Activated CD8-positive, alpha-beta T cell treated with anti-CD3 and anti-CD28 coated beads for 36 hours (primary cell): ENCODE data around the gene POLD3. TPM values are rescaled to one million over a fixed set of nuclear protein-coding genes. Genes with fewer than 3 reads are reported as not detected.

Experiments
- ATAC-seq: fragments of 200-7000 bp; cut with Tn5 transposase; one replicate; pipeline ENCODE4 v1.10.0; 2021; ENCODE audit warnings: mild to moderate bottlenecking, moderate library complexity
- CTCF ChIA-PET: fragments of 350-600 bp; sonication (Branson Sonifier 250); formaldehyde crosslinking; loops from one replicate; lab custom pipeline; 2021; ENCODE audit warnings: antibody characterized with exemption; lab: Charles Lee
- POLR2A ChIA-PET: fragments of 350-600 bp; sonication (Branson Sonifier 250); formaldehyde crosslinking; loops from one replicate; lab custom pipeline; 2021; ENCODE audit warnings: antibody characterized with exemption; lab: Charles Lee
- DNase-seq: peaks from one replicate; pipeline ENCODE4 v3.0.0-alpha.2; 2020
- H3K27ac Mint-ChIP-seq: one replicate; pipeline ENCODE4 v1.8.0; 2021; ENCODE audit warnings: mild to moderate bottlenecking, mixed read lengths
- H3K27me3 Mint-ChIP-seq: one replicate; pipeline ENCODE4 v1.8.0; 2021; ENCODE audit warnings: mixed read lengths
- H3K36me3 Mint-ChIP-seq: one replicate; pipeline ENCODE4 v1.8.0; 2021; ENCODE audit warnings: low read depth, mixed read lengths
- H3K4me1 Mint-ChIP-seq: one replicate; pipeline ENCODE4 v1.8.0; 2021; ENCODE audit warnings: low read depth, mixed read lengths
- H3K4me3 Mint-ChIP-seq: one replicate; pipeline ENCODE4 v1.8.0; 2021; ENCODE audit warnings: mild to moderate bottlenecking, moderate library complexity, mixed read lengths
- H3K9me3 Mint-ChIP-seq: one replicate; pipeline ENCODE4 v1.8.0; 2021; ENCODE audit warnings: mixed read lengths
- CTCF ChIP-seq: fragments of 200-600 bp; IDR thresholded peaks from one replicate; pipeline ENCODE4 v1.8.0; 2022; ENCODE audit warnings: antibody characterized with exemption, mild to moderate bottlenecking
- intact Hi-C: fragments of 100-400 bp; cut with micrococcal nuclease; formaldehyde crosslinking; loops from one replicate; pipeline ENCODE4 v1.10.0; 2022
- total RNA-seq, 2 experiments: library from RNA; stranded (reverse); gene quantifications; one replicate each; pipeline ENCODE4 v1.2.3, GENCODE V29; 2021

The POLD3 gene
- total RNA-seq, 2 experiments from 2014 or later = 56.0 to 67.2 TPM

- H3K27me3 Mint-ChIP-seq = no peaks in the 10 kb centered on the region
- no peak for DNase-seq
- intact Hi-C loops = no loop called here
- no peak overlapping the region for H3K4me3 Mint-ChIP-seq
- ChIA-PET POLR2A (no interaction called here), CTCF (interaction anchor here (1.2 kb wide), 1 partner anchor 60 kb away, joined by 3 read pairs; no protein-coding TSS in a partner anchor)
- ATAC-seq = no peak
- no peak for TF ChIP-seq CTCF
- no peaks in the 10 kb centered on the region for H3K4me1 Mint-ChIP-seq
- no peaks in the 10 kb centered on the region for H3K9me3 Mint-ChIP-seq
- H3K36me3 Mint-ChIP-seq = peaks cover 38% of the 10 kb centered on the region
- no peak overlapping the region for H3K27ac Mint-ChIP-seq
Observed at GRCh38 chr11:74642912-74643311, 50.5 kb downstream of the POLD3 start.

GRCh38 chr11:74644081-74644480, 51.7 kb downstream of the POLD3 start:
- DNase-seq (no peak), ATAC-seq (no peak)
- ChIA-PET POLR2A (no interaction called here), CTCF (no interaction called here)
- Mint-ChIP-seq H3K27ac (no peak overlapping the region), H3K27me3 (no peaks in the 10 kb centered on the region), H3K4me3 (no peak overlapping the region), H3K9me3 (no peaks in the 10 kb centered on the region), H3K4me1 (no peaks in the 10 kb centered on the region), H3K36me3 (peaks cover 42% of the 10 kb centered on the region)
- intact Hi-C loops = no loop called here
- no peak for TF ChIP-seq CTCF

DNA sequence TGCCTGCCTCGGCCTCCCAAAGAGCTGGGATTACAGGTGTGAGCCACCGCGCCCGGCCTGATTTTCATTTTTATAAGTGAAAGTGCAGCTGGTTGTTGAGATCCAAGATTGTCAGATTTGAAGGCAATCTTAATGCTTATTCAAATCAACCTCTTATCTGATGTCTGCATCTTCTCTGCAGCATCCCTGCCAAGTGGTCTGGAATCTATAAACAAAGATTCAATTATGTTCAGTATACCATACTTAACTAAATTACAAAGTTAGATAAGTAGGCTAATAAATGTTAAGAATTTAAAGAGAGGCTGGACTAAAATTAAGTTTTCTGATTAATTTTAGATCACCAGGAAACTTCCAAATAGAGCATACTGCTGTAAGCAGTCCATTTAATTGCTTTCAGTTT, 53.8 kb downstream of the POLD3 start:
- Mint-ChIP-seq H3K27me3 (no peaks in the 10 kb centered on the region), H3K4me1 (no peaks in the 10 kb centered on the region), H3K9me3 (no peaks in the 10 kb centered on the region), H3K36me3 (peaks cover 49% of the 10 kb centered on the region), H3K4me3 (no peak overlapping the region), H3K27ac (no peak overlapping the region)
- DNase-seq (no peak), ATAC-seq (no peak)
- POLR2A ChIA-PET = no interaction called here
- CTCF ChIA-PET = interaction anchor here (1.2 kb wide), 1 partner anchor 56 kb away, joined by 4 read pairs; no protein-coding TSS in a partner anchor
- TF ChIP-seq CTCF = no peak
- intact Hi-C loops = no loop called here

- no peak overlapping the region for H3K27ac Mint-ChIP-seq
- TF ChIP-seq CTCF = no peak
- DNase-seq (no peak), ATAC-seq (no peak)
- ChIA-PET CTCF (interaction anchor here (1.2 kb wide), 1 partner anchor 56 kb away, joined by 4 read pairs; no protein-coding TSS in a partner anchor), POLR2A (no interaction called here)
- H3K9me3 Mint-ChIP-seq = no peaks in the 10 kb centered on the region
- intact Hi-C loops = no loop called here
- H3K27me3 Mint-ChIP-seq = no peaks in the 10 kb centered on the region
- H3K4me1 Mint-ChIP-seq = no peaks in the 10 kb centered on the region
- no peak overlapping the region for H3K4me3 Mint-ChIP-seq
- H3K36me3 Mint-ChIP-seq = peaks cover 47% of the 10 kb centered on the region
Observed at GRCh38 chr11:74646954-74647353, 54.6 kb downstream of the POLD3 start.

GRCh38 chr11:74647404-74647803, 55.0 kb downstream of the POLD3 start:
- POLR2A ChIA-PET = no interaction called here
- intact Hi-C loops = no loop called here
- no peak for ATAC-seq
- no peak for TF ChIP-seq CTCF
- Mint-ChIP-seq H3K36me3 (peaks cover 48% of the 10 kb centered on the region), H3K4me3 (no peak overlapping the region), H3K27me3 (no peaks in the 10 kb centered on the region), H3K9me3 (no peaks in the 10 kb centered on the region), H3K27ac (no peak overlapping the region), H3K4me1 (no peaks in the 10 kb centered on the region)
- DNase-seq = no peak
- CTCF ChIA-PET = no interaction called here
